GM19467 (cell line): ENCODE results near the gene PLCE1.

ENCODE experiments used
- ATAC-seq: cut with Tn5 transposase; IDR thresholded peaks from one replicate; pipeline ENCODE4 v1.9.1; 2021; ENCODE audit warnings: mild to moderate bottlenecking, moderate library complexity; ENCODE audit not compliant: unreplicated experiment

PLCE1 gene

DNA sequence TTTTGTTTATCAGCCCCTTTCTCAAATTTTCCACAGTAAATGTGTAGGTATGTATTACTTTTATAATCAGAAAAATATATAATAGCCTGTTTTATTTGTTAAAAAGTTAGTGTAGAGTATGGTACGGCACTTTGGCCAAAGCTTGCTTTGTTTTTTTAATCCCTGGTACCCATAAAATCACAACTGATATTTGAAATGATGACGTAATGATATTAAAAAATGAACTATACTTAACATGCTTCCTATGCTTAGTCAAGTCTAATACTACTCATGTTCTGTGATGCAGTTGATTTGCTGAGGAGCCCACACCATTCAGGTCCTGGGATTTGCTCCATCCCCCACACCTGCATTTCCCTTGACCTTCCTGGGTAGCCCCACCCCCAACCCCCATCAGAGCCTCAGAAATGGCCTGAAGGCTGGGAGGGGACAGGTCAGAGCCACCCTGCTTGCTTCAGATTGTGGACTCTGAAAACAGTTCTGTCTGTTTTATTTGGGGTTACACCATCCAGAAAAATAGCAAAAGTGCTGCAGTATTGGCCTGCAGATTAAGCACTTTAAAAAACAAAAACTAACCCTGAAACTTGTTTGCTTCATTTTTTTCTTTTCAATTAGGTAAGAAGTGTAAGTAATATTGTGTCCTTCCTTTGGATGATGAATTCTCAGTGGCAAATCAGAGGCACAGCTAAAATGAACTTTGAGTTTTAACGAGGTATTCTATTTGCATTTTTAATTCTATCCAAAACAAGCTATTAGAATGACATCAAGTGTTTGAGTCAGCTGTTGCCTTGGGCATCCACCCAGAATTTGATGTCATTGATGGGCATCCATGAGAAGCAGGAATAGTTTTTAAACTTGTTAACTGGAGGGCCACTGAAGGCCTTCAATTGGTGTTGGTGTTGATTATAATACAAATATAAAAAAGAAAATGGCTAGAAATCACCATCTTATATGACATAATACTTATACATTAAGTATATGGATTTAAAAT lies 23.3 kb downstream of the PLCE1 start:
- ATAC-seq, result no peak

GRCh38 chr10:94018107-94018506 lies 24.4 kb downstream of the PLCE1 start:
- no peak for ATAC-seq

GRCh38 chr10:94023906-94024305 lies 30.2 kb downstream of the PLCE1 start:
- ATAC-seq, result no peak

GRCh38 chr10:94024407-94024806 lies 30.7 kb downstream of the PLCE1 start:
- ATAC-seq, result no peak

DNA sequence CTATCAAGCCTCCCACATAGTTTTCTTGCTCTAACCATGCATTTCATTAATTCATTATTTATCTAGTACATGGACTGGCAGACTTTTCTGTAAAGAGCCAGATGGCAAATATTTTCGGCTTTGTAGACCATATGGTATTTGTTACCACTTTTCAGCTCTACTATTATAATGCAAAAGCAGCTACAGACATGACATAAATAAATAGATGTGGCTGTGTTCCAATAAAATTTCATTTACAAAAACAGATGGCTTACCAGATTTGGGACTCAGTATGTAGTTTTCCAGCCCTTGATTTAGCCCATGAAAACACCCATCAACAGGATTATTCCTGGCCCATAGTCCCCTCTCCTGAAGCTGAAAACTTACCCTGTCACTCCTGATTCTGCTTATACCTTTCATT lies 32.1 kb downstream of the PLCE1 start:
- no peak for ATAC-seq

- ATAC-seq, result no peak
Measured at GRCh38 chr10:94027197-94027596, 33.5 kb downstream of the PLCE1 start.

- ATAC-seq, result no peak
Measured at GRCh38 chr10:94029955-94030354, 36.2 kb downstream of the PLCE1 start.

GRCh38 chr10:94035982-94036765 lies 42.4 kb downstream of the PLCE1 start:
- ATAC-seq, result no peak

- ATAC-seq, result no peak
Measured at GRCh38 chr10:94036766-94037033, 43.0 kb downstream of the PLCE1 start.

DNA sequence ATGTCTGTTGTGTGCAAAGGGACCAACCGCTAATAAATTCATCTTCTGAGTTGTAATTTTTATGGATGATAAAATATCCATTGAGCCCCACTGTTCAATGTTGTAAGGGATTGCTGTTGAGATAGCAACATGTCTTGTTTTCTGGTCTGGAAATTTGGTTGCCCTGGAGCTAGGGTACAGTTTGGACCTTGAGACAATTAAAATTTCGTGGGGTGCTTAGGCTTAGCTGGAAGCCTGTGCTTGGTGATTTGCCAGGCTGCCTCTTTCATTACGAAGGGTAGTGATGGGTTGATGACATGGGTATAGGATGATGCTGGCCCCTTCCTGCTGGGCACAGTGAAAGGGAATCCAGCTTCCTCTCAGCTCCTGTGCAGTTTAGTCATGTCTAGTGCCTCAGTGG lies 43.6 kb downstream of the PLCE1 start:
- no peak for ATAC-seq

GRCh38 chr10:94038024-94038423 lies 44.3 kb downstream of the PLCE1 start:
- no peak for ATAC-seq

DNA sequence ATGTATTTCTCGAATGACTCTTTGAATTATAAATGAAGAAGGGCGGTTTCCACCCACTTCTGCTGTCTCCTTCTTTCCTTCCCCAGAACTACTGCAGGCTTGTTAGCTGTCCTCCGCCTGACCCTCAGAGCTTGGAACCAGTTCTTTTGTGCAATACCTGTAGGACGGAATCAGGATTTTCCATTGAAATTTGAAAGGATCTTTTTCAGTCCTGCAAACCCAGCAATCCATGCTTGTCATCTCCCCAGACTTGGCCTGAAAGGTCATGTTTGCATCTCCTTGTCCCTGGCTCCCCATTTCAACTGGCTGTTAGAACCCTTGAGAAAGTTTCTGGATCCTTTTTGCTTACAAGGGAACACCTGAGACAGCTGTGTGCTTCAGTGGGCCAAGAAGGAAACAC lies 47.5 kb downstream of the PLCE1 start:
- no peak for ATAC-seq

GRCh38 chr10:94042001-94042833 lies 48.5 kb downstream of the PLCE1 start:
- no peak for ATAC-seq

DNA sequence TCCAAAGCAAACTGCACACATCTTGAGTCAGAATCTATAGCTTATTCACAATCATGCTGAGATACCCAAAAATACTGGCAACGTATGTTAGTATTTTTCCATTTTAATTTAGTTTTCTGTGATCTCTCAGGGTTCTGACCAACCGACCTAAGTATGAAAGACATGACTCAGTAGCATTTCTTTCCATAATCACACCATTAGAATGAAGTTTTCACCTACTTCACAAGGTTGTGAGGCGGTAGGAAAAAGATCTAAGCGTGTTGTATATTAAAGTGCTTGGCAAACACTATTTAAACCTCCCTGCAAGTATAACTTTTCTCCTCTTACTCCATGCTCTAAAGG lies 49.1 kb downstream of the PLCE1 start:
- no peak for ATAC-seq
